Measurements from ENCODE around the gene ATP5PB.

Gene ATP5PB

GRCh38 chr1:111442457-111442856 lies 6.8 kb upstream of the ATP5PB start:
- no peak for TF ChIP-seq ZNF565 (CRISPR knock-in tag; conservative IDR thresholded peaks at IDR 0.05; ENCODE audit: low read depth)
- TF ChIP-seq ZC3H10 (CRISPR knock-in tag; IDR thresholded peaks at IDR 0.05), result no peak
- no peak for TF ChIP-seq TCF4 (CRISPR knock-in tag; IDR thresholded peaks at IDR 0.05; ENCODE audit: borderline replicate concordance)
- TF ChIP-seq POU6F1 (CRISPR knock-in tag; IDR thresholded peaks at IDR 0.05; ENCODE audit: borderline replicate concordance, low read depth), result no peak
- TF ChIP-seq ZFP30 (CRISPR knock-in tag; IDR thresholded peaks at IDR 0.05), result no peak
- no peak for TF ChIP-seq BACH2 (CRISPR knock-in tag; IDR thresholded peaks at IDR 0.05; ENCODE audit: borderline replicate concordance)
- no peak for TF ChIP-seq PPARA (CRISPR knock-in tag; IDR thresholded peaks at IDR 0.05; ENCODE audit: borderline replicate concordance)
- no peak for TF ChIP-seq CREB5 (CRISPR knock-in tag; IDR thresholded peaks at IDR 0.05; ENCODE audit: low read depth)
- TF ChIP-seq OSR1 (CRISPR knock-in tag; IDR thresholded peaks at IDR 0.05), result no peak
- no peak for TF ChIP-seq ARNTL (CRISPR knock-in tag; IDR thresholded peaks at IDR 0.05; ENCODE audit: borderline replicate concordance, low read depth)
- no peak for TF ChIP-seq CSRNP3 (CRISPR knock-in tag; IDR thresholded peaks at IDR 0.05)
- no peak for TF ChIP-seq PATZ1 (CRISPR knock-in tag; IDR thresholded peaks at IDR 0.05; ENCODE audit: borderline replicate concordance)
- TF ChIP-seq GLIS3 (CRISPR knock-in tag; IDR thresholded peaks at IDR 0.05), result no peak
- no peak for TF ChIP-seq TSHZ2 (CRISPR knock-in tag; IDR thresholded peaks at IDR 0.05)
- no peak for TF ChIP-seq ZNF8 (CRISPR knock-in tag; IDR thresholded peaks at IDR 0.05)
- ATAC-seq, result no peak

- TF ChIP-seq POU6F1 (CRISPR knock-in tag; IDR thresholded peaks at IDR 0.05; ENCODE audit: borderline replicate concordance, low read depth) (no peak), PATZ1 (CRISPR knock-in tag; IDR thresholded peaks at IDR 0.05; ENCODE audit: borderline replicate concordance) (no peak), CREB5 (CRISPR knock-in tag; IDR thresholded peaks at IDR 0.05; ENCODE audit: low read depth) (no peak), ESRRG (CRISPR knock-in tag; IDR thresholded peaks at IDR 0.05) (no peak), SNAI2 (CRISPR knock-in tag; IDR thresholded peaks at IDR 0.05) (no peak), TCF4 (CRISPR knock-in tag; IDR thresholded peaks at IDR 0.05; ENCODE audit: borderline replicate concordance) (no peak), BACH2 (CRISPR knock-in tag; IDR thresholded peaks at IDR 0.05; ENCODE audit: borderline replicate concordance) (no peak), ZC3H10 (CRISPR knock-in tag; IDR thresholded peaks at IDR 0.05) (no peak), ZNF565 (CRISPR knock-in tag; conservative IDR thresholded peaks at IDR 0.05; ENCODE audit: low read depth) (no peak)
- no peak for ATAC-seq
Measured at GRCh38 chr1:111444031-111444430, 5.2 kb upstream of the ATP5PB start.
